ENCODE results near the gene ZNF592. TPM values are rescaled to one million over a fixed set of nuclear protein-coding genes. Genes with fewer than 3 reads are reported as not detected.

ZNF592 gene
- total and polyA plus RNA-seq, 10 donors = 5.2 to 36.2 (median 32.5) TPM

- Histone ChIP-seq H3K9me3 (no peaks in the 10 kb centered on the region), H3K27ac (no peak overlapping the region), H3K4me3 (no peak overlapping the region), H3K36me3 (peaks cover 0 to 87% (median 41%) of the 10 kb centered on the region in 6 donors), H3K4me1 (peaks cover 0 to 61% (median 24%) of the 10 kb centered on the region in 6 donors), H3K27me3 (replicated peaks in 1 of 7) (no peaks in the 10 kb centered on the region)
- intact Hi-C loops (cut with DNase I; ENCODE audit: low total_unique reads) = no loop called here
- DNase-seq = no peak
- TF ChIP-seq CTCF (IDR thresholded peaks at IDR 0.05 in 8 of 11, conservative IDR thresholded peaks at IDR 0.05 in 3 of 11) = no peak
- TF ChIP-seq POLR2A (IDR thresholded peaks at IDR 0.05) = no peak
- TF ChIP-seq POLR2AphosphoS5 (IDR thresholded peaks at IDR 0.05) = no peak
Observed at GRCh38 chr15:84782346-84782745, 34.0 kb downstream of the ZNF592 start.

- Histone ChIP-seq H3K4me3 (no peak overlapping the region), H3K9me3 (no peaks in the 10 kb centered on the region), H3K4me1 (peaks cover 0 to 64% (median 33%) of the 10 kb centered on the region in 6 donors), H3K36me3 (peaks cover 0 to 82% (median 37%) of the 10 kb centered on the region in 6 donors), H3K27ac (no peak overlapping the region), H3K27me3 (replicated peaks in 1 of 7) (no peaks in the 10 kb centered on the region)
- DNase-seq = no peak
- WGBS, 5 donors = 84 to 95% (median 88%) methylated on average over 10 to 12 of the region's 12 CpGs
- intact Hi-C loops (cut with DNase I; ENCODE audit: low total_unique reads) = no loop called here
- no peak for TF ChIP-seq CTCF (IDR thresholded peaks at IDR 0.05 in 8 of 11, conservative IDR thresholded peaks at IDR 0.05 in 3 of 11)
- TF ChIP-seq POLR2A (IDR thresholded peaks at IDR 0.05) = no peak
- peak in 1 of 3 donors; percentile 51 for TF ChIP-seq POLR2AphosphoS5 (IDR thresholded peaks at IDR 0.05)
Observed at GRCh38 chr15:84783493-84784251, 35.3 kb downstream of the ZNF592 start.

- 93 to 97% (median 97%) methylated on average over 3 to 17 of the region's 17 CpGs for WGBS, 5 donors
- Histone ChIP-seq H3K27me3 (replicated peaks in 1 of 7) (no peaks in the 10 kb centered on the region), H3K4me1 (peaks cover 0 to 64% (median 30%) of the 10 kb centered on the region in 6 donors), H3K4me3 (no peak overlapping the region), H3K9me3 (no peaks in the 10 kb centered on the region), H3K27ac (peak overlapping the region in 1 of 8 donors; percentile 72), H3K36me3 (peaks cover 0 to 82% (median 37%) of the 10 kb centered on the region in 6 donors)
- DNase-seq = no peak
- intact Hi-C loops (cut with DNase I; ENCODE audit: low total_unique reads) = no loop called here
- TF ChIP-seq POLR2AphosphoS5 (IDR thresholded peaks at IDR 0.05) (peak in 1 of 3 donors; percentile 56), CTCF (IDR thresholded peaks at IDR 0.05 in 8 of 11, conservative IDR thresholded peaks at IDR 0.05 in 3 of 11) (no peak), POLR2A (IDR thresholded peaks at IDR 0.05) (no peak)
Observed at GRCh38 chr15:84784262-84784661, 35.9 kb downstream of the ZNF592 start.

- Histone ChIP-seq H3K27ac (peak overlapping the region in 5 of 8 donors; percentile 22 to 72 (median 60)), H3K36me3 (peaks cover 0 to 86% (median 37%) of the 10 kb centered on the region in 6 donors), H3K4me1 (peaks cover 0 to 66% (median 28%) of the 10 kb centered on the region in 6 donors), H3K27me3 (replicated peaks in 1 of 7) (no peaks in the 10 kb centered on the region), H3K9me3 (no peaks in the 10 kb centered on the region), H3K4me3 (no peak overlapping the region)
- no peak for DNase-seq
- intact Hi-C loops (cut with DNase I; ENCODE audit: low total_unique reads) = no loop called here
- 51 to 92% (median 89%) methylated on average over 5 of the region's 5 CpGs for WGBS, 5 donors
- no peak for TF ChIP-seq POLR2A (IDR thresholded peaks at IDR 0.05)
- TF ChIP-seq CTCF (IDR thresholded peaks at IDR 0.05 in 8 of 11, conservative IDR thresholded peaks at IDR 0.05 in 3 of 11) = no peak
- TF ChIP-seq POLR2AphosphoS5 (IDR thresholded peaks at IDR 0.05) = no peak
Observed at GRCh38 chr15:84785053-84785452, 36.7 kb downstream of the ZNF592 start.

Measured in spleen (tissue), 11 donors.